IMR-90 (cell line): ENCODE data around the gene GSE1. TPM values are rescaled to one million over a fixed set of nuclear protein-coding genes. Genes with fewer than 3 reads are reported as not detected.

Experiments
- ATAC-seq: fragments of 200-7000 bp; cut with Tn5 transposase; 2 replicates; pipeline ENCODE4 v1.9.1; 2020; ENCODE audit warnings: low read depth, mild to moderate bottlenecking, moderate library complexity
- BruUV-seq: library from RNA; stranded (reverse); fragments of 400-500 nt; replicated peaks from 2 replicates; lab custom pipeline; 2021; lab: Mats Ljungman, UMichigan
- CTCF ChIA-PET: fragments of 300-600 bp; formaldehyde crosslinking; extraction: SDS; loops from one replicate; lab custom pipeline; 2021; ENCODE audit warnings: antibody characterized with exemption; lab: Yijun Ruan, JAX
- POLR2A ChIA-PET: fragments of 300-600 bp; sonication (Branson Sonifier 250); formaldehyde crosslinking; loops from one replicate; lab custom pipeline; 2022; ENCODE audit warnings: antibody characterized with exemption; ENCODE audit not compliant: unreplicated experiment; lab: Charles Lee
- DNase-seq: peaks from one replicate; pipeline ENCODE4 v3.0.0; 2013
- H2AFZ ChIP-seq: replicated peaks from 2 replicates; pipeline ENCODE3; 2013; ENCODE audit warnings: low read length, mild to moderate bottlenecking; ENCODE audit not compliant: poor library complexity
- H2AK5ac ChIP-seq: 2 replicates; pipeline ENCODE4 v1.6.1; 2013; ENCODE audit warnings: low read depth, low read length, inconsistent platforms
- H2AK9ac ChIP-seq: replicated peaks from 2 replicates; pipeline ENCODE3; 2013; ENCODE audit warnings: mild to moderate bottlenecking, low read depth, low read length, moderate library complexity; ENCODE audit not compliant: poor library complexity
- H2BK120ac ChIP-seq: 2 replicates; pipeline ENCODE4 v1.6.1; 2013; ENCODE audit warnings: low read depth, low read length, inconsistent platforms
- H2BK15ac ChIP-seq: 3 replicates; pipeline ENCODE4 v1.6.1; 2013; ENCODE audit warnings: low read depth, low read length, inconsistent platforms
- H2BK20ac ChIP-seq: 2 replicates; pipeline ENCODE4 v1.6.1; 2013; ENCODE audit warnings: low read depth, mild to moderate bottlenecking, inconsistent platforms, low read length, moderate library complexity
- H2BK5ac ChIP-seq: 2 replicates; pipeline ENCODE4 v1.6.1; 2013; ENCODE audit warnings: mild to moderate bottlenecking, low read depth, low read length, inconsistent platforms; ENCODE audit not compliant: poor library complexity, severe bottlenecking
- H3K14ac ChIP-seq: replicated peaks from 2 replicates; pipeline ENCODE4 v1.6.1; 2013; ENCODE audit warnings: low read depth, low read length, inconsistent platforms
- H3K18ac ChIP-seq: 2 replicates; pipeline ENCODE4 v1.6.1; 2013; ENCODE audit warnings: low read depth, low read length, control low read depth
- H3K23ac ChIP-seq: 2 replicates; pipeline ENCODE4 v1.6.1; 2013; ENCODE audit warnings: low read depth, low read length, inconsistent platforms
- H3K27ac ChIP-seq: 2 replicates; pipeline ENCODE4 v1.5.1; 2013; ENCODE audit warnings: mild to moderate bottlenecking, control low read depth, low read length; ENCODE audit not compliant: insufficient read depth
- H3K27me3 ChIP-seq: 2 replicates; pipeline ENCODE4 v1.6.1; 2013; ENCODE audit warnings: low read length; ENCODE audit not compliant: control insufficient read depth, insufficient read depth
- H3K36me3 ChIP-seq: 2 replicates; pipeline ENCODE4 v1.6.1; 2013; ENCODE audit warnings: low read length, mixed read lengths; ENCODE audit not compliant: control insufficient read depth, insufficient read depth
- H3K4ac ChIP-seq: 2 replicates; pipeline ENCODE4 v1.6.1; 2013; ENCODE audit warnings: low read depth, low read length, inconsistent platforms
- H3K4me1 ChIP-seq: 2 replicates; pipeline ENCODE4 v1.6.1; 2013; ENCODE audit warnings: low read length, mixed read lengths; ENCODE audit not compliant: control insufficient read depth, insufficient read depth
- H3K4me2 ChIP-seq: 2 replicates; pipeline ENCODE4 v1.6.1; 2013; ENCODE audit warnings: low read depth, mild to moderate bottlenecking, control low read depth, low read length, moderate library complexity
- H3K4me3 ChIP-seq: 2 replicates; pipeline ENCODE4 v1.5.1; 2013; ENCODE audit warnings: low read depth, mild to moderate bottlenecking, control low read depth, low read length, moderate library complexity; ENCODE audit not compliant: insufficient read depth
- H3K56ac ChIP-seq: 2 replicates; pipeline ENCODE4 v1.6.1; 2013; ENCODE audit warnings: low read length, inconsistent platforms; ENCODE audit not compliant: insufficient read depth; ENCODE audit errors: extremely low read depth
- H3K79me1 ChIP-seq, 2 experiments: 2 replicates each; pipeline ENCODE4 v1.6.1; 2013; ENCODE audit warnings: low read length in 2 of 2, inconsistent platforms in 1 of 2, low read depth in 1 of 2
- H3K9ac ChIP-seq: 2 replicates; pipeline ENCODE4 v1.6.1; 2013; ENCODE audit warnings: low read depth, low read length, control low read depth
- H3K9me1 ChIP-seq: 2 replicates; pipeline ENCODE4 v1.6.1; 2013; ENCODE audit warnings: low read length, inconsistent platforms; ENCODE audit not compliant: insufficient read depth
- H3K9me3 ChIP-seq: 2 replicates; pipeline ENCODE4 v1.6.1; 2013; ENCODE audit warnings: low read length; ENCODE audit not compliant: control insufficient read depth, insufficient read depth
- H4K20me1 ChIP-seq: 2 replicates; pipeline ENCODE4 v1.6.1; 2013; ENCODE audit warnings: low read length, inconsistent platforms; ENCODE audit not compliant: insufficient read depth
- H4K5ac ChIP-seq: 2 replicates; pipeline ENCODE4 v1.6.1; 2013; ENCODE audit warnings: mild to moderate bottlenecking, low read depth, low read length, control low read depth
- H4K8ac ChIP-seq, 2 experiments: 2 replicates each; pipeline ENCODE4 v1.6.1; 2013; ENCODE audit warnings: low read depth in 2 of 2, low read length in 2 of 2, control low read depth in 1 of 2, inconsistent platforms in 1 of 2
- H4K91ac ChIP-seq: 2 replicates; pipeline ENCODE4 v1.6.1; 2013; ENCODE audit warnings: low read depth, low read length, inconsistent platforms; ENCODE audit not compliant: insufficient read depth
- BHLHE40 ChIP-seq: fragments of 150-350 bp; IDR thresholded peaks from 2 replicates; pipeline ENCODE4 v1.6.1; 2016; ENCODE audit warnings: mild to moderate bottlenecking, low read depth, low read length
- ELK1 ChIP-seq: fragments of 150-350 bp; IDR thresholded peaks from 2 replicates; pipeline ENCODE4 v1.6.1; 2016; ENCODE audit warnings: low read depth, mild to moderate bottlenecking, low read length, moderate library complexity, borderline replicate concordance
- FOS ChIP-seq: fragments of 150-350 bp; IDR thresholded peaks from 2 replicates; pipeline ENCODE4 v1.6.1; 2016; ENCODE audit warnings: low read depth, low read length
- MAZ ChIP-seq: IDR thresholded peaks from 2 replicates; pipeline ENCODE4 v1.6.1; 2012; ENCODE audit warnings: low read depth, mild to moderate bottlenecking, low read length, improper control_type of control experiment, moderate library complexity, borderline replicate concordance
- MXI1 ChIP-seq: IDR thresholded peaks from 2 replicates; pipeline ENCODE4 v1.6.1; 2012; ENCODE audit warnings: low read depth, mild to moderate bottlenecking, low read length, moderate library complexity, borderline replicate concordance
- RCOR1 ChIP-seq: IDR thresholded peaks from 2 replicates; pipeline ENCODE4 v1.6.1; 2012; ENCODE audit warnings: mild to moderate bottlenecking, low read length, improper control_type of control experiment; ENCODE audit not compliant: insufficient replicate concordance
- SMC3 ChIP-seq: fragments of 150-350 bp; IDR thresholded peaks from 2 replicates; pipeline ENCODE4 v1.6.1; 2016; ENCODE audit warnings: low read depth, mild to moderate bottlenecking, antibody characterized with exemption, low read length, moderate library complexity
- WGBS, 2 experiments: methylation state at CpG; one replicate each; pipeline versions ENCODE4 v1.1.5 to v1.1.7; 2013; ENCODE audit warnings: missing lambda C conversion rate in 2 of 2; ENCODE audit not compliant: insufficient read length in 1 of 2; ENCODE audit errors: extremely low coverage in 2 of 2; 5-methylcytosine and 5-hydroxymethylcytosine counted together
- dilution Hi-C: fragments of 300-500 bp; cut with HindIII; formaldehyde crosslinking; loops from one replicate; pipeline ENCODE4 v1.14.3; 2018; ENCODE audit warnings: low sequenced_read_pairs; ENCODE audit not compliant: unreplicated experiment
- in situ Hi-C: fragments of 300-500 bp; cut with MboI; formaldehyde crosslinking; loops from 3 replicates; pipeline ENCODE4 v1.14.3; 2019; ENCODE audit warnings: low sequenced_read_pairs, inconsistent platforms, mixed read lengths
- intact Hi-C: fragments of 100-400 bp; cut with micrococcal nuclease; formaldehyde crosslinking; loops from 2 replicates; pipeline ENCODE4 v1.10.0; 2022
- polyA plus RNA-seq, 3 experiments: library from polyadenylated mRNA; depleted of rRNA; stranded (reverse); fragments of >200 nt; gene quantifications; 2 replicates each; pipeline ENCODE4 v1.2.3, GENCODE V29; 2012; ENCODE audit warnings: low replicate concordance in 1 of 3
- total RNA-seq: library from RNA; depleted of rRNA; stranded (reverse); fragments of >200 nt; gene quantifications from 2 replicates; pipeline ENCODE4 v1.2.3, GENCODE V29; 2012

Gene GSE1
- total and polyA plus RNA-seq, 2 of the 4 experiments (the other 2 are of a cell fraction) = 14.9 to 25.5 TPM

GRCh38 chr16:85642762-85643358 is 29.7 kb downstream of the GSE1 start:
- Histone ChIP-seq H3K9me3 (no peaks in the 10 kb centered on the region), H4K91ac (no peak overlapping the region), H3K4me1 (peaks cover 2% of the 10 kb centered on the region; the same call in 1 of the 2 replicates), H3K4me2 (no peak overlapping the region), H2AK5ac (no peak overlapping the region), H3K4ac (no peak overlapping the region), H4K5ac (no peak overlapping the region), H2BK15ac (no peak overlapping the region), H2BK120ac (no peak overlapping the region), H4K8ac (no peak overlapping the region), H3K23ac (no peak overlapping the region), H3K56ac (no peak overlapping the region), H3K36me3 (peaks cover 6% of the 10 kb centered on the region), H2BK20ac (no peak overlapping the region), H3K4me3 (no peak overlapping the region), H3K79me1 (peaks cover 8 to 46% of the 10 kb centered on the region in 2 experiments; a peak in 3 of 4 replicates), H3K14ac (no peak overlapping the region), H2AK9ac (no peak overlapping the region), H3K27me3 (no peaks in the 10 kb centered on the region), H2AFZ (no peak overlapping the region), H2BK5ac (no peak overlapping the region), H4K20me1 (peaks cover 83% of the 10 kb centered on the region), H3K9me1 (peaks cover 3% of the 10 kb centered on the region; the same call in 1 of the 2 replicates), H3K27ac (no peak overlapping the region), H3K18ac (no peak overlapping the region), H3K9ac (no peak overlapping the region)
- POLR2A ChIA-PET = no interaction called here
- CTCF ChIA-PET = no interaction called here
- no peak for TF ChIP-seq FOS
- no peak for TF ChIP-seq RCOR1
- no peak for TF ChIP-seq MAZ
- no peak for TF ChIP-seq BHLHE40
- no peak for TF ChIP-seq ELK1
- no peak for TF ChIP-seq SMC3
- no peak for TF ChIP-seq MXI1
- no peak for DNase-seq
- dilution Hi-C loops = no loop called here
- no TSS peak for BruUV-seq
- 86% methylated on average over 13 of the region's 32 CpGs; no CpG with 5 or more reads in 1 of the 2 experiments for WGBS, 2 experiments
- intact Hi-C loops = no loop called here
- in situ Hi-C loops = no loop called here
- no peak for ATAC-seq
